H54 (cell line): Measurements from ENCODE around the gene CNOT10.

ENCODE experiments used
- DNase-seq: peaks from one replicate; pipeline ENCODE4 v3.0.0; 2011; ENCODE audit warnings: low spot score, mixed read lengths; ENCODE audit not compliant: insufficient read length
- FAIRE-seq: peaks from 3 replicates; lab custom pipeline; 2011; peaks lifted over from hg19 to GRCh38; lab: Jason Lieb, UNC
- POLR2A ChIP-seq: IDR thresholded peaks from 2 replicates; pipeline ENCODE4 v1.6.1; 2011; ENCODE audit warnings: low read depth, mild to moderate bottlenecking, low read length

Gene CNOT10

DNA sequence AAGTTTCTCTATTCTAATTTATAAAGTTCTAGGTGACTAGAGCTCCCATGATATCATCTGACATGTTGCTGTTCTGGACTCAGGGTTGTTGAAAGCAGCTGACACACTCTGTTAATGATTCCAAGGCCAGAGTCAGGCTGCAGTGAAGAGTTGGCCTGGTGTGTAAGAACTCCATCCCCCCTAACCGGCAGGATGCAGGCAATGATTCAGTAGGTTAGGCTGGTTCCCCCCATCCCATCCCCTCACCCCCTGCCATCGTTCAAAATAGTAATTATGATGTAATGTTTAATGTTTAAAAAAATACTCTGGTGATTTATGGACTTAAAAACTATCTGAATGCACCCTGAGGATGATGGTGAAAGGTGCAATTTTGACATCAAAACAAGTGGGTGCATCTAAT, 128.2 kb downstream of the CNOT10 start:
- no peak for TF ChIP-seq POLR2A
- FAIRE-seq (no peak), DNase-seq (no peak)

DNA sequence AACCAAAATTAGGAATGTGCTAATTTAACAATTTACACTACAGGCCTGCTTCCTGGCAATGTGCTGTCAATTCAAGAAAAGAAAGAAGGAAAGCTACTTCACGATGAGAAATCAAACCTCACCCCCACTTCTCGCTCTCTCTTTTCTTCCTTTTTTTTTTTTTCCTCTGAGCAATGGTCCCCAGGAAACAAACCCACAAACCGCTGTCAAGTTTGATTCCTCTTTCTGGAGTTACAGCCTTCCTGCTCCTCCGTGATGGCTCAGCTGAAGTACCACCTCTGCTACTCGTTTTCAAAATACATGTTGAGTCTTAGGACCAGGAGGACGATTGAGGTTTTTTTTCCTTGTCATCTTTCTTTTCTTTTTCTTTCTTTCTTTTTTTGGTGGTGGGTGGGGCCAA, 129.4 kb downstream of the CNOT10 start:
- FAIRE-seq, result no peak
- DNase-seq, result no peak
- no peak for TF ChIP-seq POLR2A

- FAIRE-seq, result no peak
- DNase-seq, result no peak
- TF ChIP-seq POLR2A, result no peak
Observed at GRCh38 chr3:32815841-32816438, 131.0 kb downstream of the CNOT10 start.

DNA sequence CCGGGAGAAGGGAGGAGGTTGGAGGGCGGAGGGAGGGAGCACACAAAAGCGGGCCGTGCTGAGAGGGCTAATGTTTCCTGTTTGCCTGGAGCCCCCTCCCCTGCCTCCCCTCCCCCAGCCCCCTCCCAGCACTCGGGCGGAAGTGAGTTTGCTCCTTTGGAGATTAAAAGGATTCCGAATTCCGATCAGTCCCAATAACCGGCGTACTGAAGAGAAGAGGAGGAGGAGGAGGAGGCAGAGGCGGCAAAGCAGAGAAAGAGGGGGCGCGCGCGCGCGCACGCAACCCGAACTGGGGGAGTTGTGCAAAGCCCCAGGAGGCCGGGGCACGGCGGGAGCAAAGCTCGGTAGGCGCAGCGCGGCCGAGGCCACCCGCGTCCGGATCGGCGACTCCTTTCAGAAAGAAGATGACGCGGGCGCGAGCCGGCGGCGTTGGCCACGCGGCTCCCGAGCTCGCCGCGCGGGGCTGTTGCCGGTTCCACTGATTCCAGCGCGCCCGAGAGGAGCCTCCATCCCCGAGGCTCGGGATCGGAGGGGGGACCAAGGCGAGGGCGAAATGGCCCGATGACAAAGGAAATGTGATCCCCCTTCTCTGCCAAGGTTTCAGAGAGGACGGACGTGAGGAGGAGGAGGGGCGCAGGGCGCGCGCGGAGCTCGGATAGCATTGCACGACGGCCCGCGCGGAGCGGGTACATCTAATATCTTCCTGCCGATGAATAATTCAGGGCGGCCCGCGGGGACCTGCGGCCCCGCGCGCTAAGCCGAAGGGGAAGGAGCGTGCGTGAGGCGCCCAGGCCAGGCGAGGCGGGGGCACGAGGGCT, 131.7 kb downstream of the CNOT10 start:
- no peak for FAIRE-seq
- TF ChIP-seq POLR2A, result no peak
- no peak for DNase-seq

DNA sequence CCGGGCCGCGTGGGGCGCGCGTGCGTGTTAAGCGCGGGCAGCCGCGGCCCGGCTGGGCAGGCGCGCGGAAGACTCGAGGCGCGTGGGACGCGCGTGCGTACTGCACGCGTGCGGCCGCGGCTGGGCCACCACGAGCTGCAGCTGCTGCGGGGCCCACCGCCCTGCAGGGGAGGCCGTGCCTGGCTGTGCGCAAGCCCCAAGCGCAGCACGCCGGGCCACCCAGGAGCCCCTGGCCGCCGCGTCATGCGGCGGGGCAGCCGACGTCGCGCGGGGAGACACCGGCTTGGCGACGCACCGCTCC, 132.2 kb downstream of the CNOT10 start:
- no peak for TF ChIP-seq POLR2A
- DNase-seq, result no peak
- FAIRE-seq, result no peak

DNA sequence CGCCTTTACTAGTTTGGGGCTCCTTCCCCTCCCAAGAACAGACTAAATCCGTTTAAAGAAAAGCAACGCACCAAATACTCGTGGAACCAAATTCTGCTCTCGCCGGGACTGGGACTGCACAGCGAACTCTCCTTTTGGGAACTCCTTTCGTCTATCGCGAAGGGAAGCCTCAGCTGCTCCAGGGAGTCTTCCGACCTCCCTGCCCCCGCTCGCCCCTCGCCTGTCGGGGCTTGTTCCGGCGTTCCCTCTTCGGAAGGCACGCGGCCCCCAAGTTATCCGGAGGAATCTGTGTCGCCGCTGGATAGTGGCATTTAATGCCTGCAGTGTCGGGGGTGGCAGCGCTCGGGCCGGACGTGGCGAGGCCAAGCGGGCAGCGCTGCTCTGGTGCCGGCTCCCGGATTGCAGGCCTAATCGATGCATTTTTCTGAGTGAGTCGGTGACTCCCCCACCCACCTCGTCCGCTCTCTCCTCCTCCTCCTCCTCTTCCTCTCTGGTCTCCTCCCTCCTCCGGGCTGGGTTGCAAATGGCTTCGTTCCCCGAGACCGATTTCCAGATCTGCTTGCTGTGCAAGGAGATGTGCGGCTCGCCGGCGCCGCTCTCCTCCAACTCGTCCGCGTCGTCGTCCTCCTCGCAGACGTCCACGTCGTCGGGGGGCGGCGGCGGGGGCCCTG, 132.7 kb downstream of the CNOT10 start, which contains the start of gene TRIM71:
TSS of gene TRIM71 (plus strand) at position 440 of the 671 bp plus-strand sequence. CDS start at position 524, 84 bp downstream.
- TF ChIP-seq POLR2A, result no peak
- DNase-seq (no peak), FAIRE-seq (no peak)

- TF ChIP-seq POLR2A, result no peak
- no peak for DNase-seq
- FAIRE-seq, result no peak
Observed at GRCh38 chr3:32818229-32818969, 133.4 kb downstream of the CNOT10 start.

- FAIRE-seq (no peak), DNase-seq (no peak)
- no peak for TF ChIP-seq POLR2A
Observed at GRCh38 chr3:32818970-32819511, 134.1 kb downstream of the CNOT10 start.

- no peak for DNase-seq
- TF ChIP-seq POLR2A, result no peak
- FAIRE-seq, result no peak
Observed at GRCh38 chr3:32819551-32820348, 134.8 kb downstream of the CNOT10 start.

GRCh38 chr3:32820430-32820829, 135.4 kb downstream of the CNOT10 start:
- FAIRE-seq (no peak), DNase-seq (no peak)
- TF ChIP-seq POLR2A, result no peak

DNA sequence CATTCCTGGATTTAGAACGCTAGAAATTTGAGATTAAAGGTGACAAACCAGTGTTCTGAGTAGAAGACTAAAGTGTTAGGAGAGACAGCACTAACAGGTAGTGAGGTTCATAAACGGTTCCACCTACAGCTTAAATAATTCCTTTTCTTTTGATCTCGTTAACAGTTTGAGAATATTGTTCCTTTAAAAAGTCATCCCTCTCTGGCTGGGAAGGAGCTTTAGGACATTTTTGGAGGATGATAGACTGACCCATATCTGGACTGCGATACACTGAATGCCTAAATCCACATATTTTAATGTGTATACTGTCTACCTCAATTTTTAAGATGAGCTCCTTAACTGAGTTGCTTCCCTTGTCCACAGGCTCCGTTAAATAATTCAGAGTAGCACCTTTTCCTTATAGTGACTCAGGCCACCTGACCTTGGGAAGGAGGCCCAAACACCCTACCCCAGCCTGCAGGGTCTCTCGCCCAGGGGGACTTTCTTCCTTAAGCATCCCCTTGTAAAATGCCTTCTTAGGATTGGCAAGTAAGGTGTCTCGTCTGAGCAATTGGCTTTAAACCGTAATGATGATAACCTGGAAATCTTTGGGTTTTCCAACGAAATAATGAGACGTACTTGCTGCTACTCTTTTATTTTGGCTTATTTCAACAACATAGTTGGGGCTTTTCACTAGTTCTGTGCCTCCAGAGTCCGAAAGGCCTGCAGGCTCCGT, 136.1 kb downstream of the CNOT10 start:
- no peak for DNase-seq
- FAIRE-seq, result no peak
- no peak for TF ChIP-seq POLR2A

- DNase-seq (no peak), FAIRE-seq (no peak)
- TF ChIP-seq POLR2A, result no peak
Observed at GRCh38 chr3:32821686-32822296, 136.8 kb downstream of the CNOT10 start.
